Measurements from ENCODE around the gene PLEKHH2. TPM values are rescaled to one million over a fixed set of nuclear protein-coding genes. Genes with fewer than 3 reads are reported as not detected.
A peak's percentile ranks its signal among the peaks of the same experiment; 100 is the strongest.

Gene PLEKHH2
- total and polyA plus RNA-seq, 2 of the 13 experiments (the other 11 are each of a cell fraction or from before 2014, with no cell fraction given) = 1.1 to 3.0 TPM

DNA sequence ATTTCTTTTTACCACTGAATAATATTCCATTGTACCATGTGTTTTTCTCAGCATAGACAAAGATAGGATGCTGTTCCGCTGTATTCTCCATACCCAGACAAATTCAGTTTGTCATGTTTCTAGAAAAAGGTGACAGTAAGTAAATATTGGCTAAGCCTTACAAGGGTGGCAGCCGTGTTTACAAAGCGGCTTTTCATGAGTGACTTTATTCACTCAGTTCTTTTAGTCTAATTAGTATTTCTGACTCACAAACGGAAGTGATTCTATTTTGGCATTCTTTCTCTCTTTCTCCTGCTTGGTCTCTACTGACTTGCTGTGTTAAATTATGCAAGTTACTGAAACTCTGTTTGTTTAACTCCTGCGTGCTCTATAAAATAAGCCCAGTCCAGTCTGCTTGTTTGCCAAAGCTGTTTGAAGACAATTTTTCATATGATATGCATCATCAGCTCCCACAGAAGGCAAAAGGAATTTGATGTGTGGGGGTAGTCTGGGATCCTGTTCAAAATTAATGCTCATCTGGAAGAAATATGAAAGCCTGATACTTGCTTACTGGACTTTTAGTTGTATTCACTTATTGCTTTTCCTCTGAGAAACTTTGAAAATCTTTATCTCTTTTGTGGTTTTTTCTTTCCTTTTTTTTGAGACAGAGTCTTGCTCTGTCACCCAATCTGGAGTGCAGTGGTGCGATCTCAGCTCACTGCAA, 2.3 kb upstream of the PLEKHH2 start:
- in situ Hi-C loops (cut with HindIII; ENCODE audit: extremely low pct_ligation_motif_present, low pct_unique_long_range_greater_than_20kb) (no loop called here), intact Hi-C loops (cut with micrococcal nuclease; ENCODE audit: unreplicated experiment) (loop anchor here (1.0 to 10.0 kb wide), 3 partner anchors 22 to 140 kb away; partner anchors contain the start of genes C1GALT1C1L and DYNC2LI1)
- H3K9ac ChIP-seq (ENCODE audit: insufficient read depth, low read depth, low read length) = no peak overlapping the region
- peaks cover 0 to 33% of the 10 kb centered on the region in 2 experiments; a peak in 3 of 5 replicates for H3K27me3 ChIP-seq (ENCODE audit: control insufficient read depth in 1 of 2, insufficient read depth in 2 of 2, low read length in 2 of 2)
- WGBS (ENCODE audit: low lambda C conversion rate) = 1% methylated on average over 6 of the region's 6 CpGs
- H3K4me2 ChIP-seq (ENCODE audit: low read depth, low read length) = peak overlapping the region; percentile 55
- peaks cover 76% of the 10 kb centered on the region for H3K4me1 ChIP-seq (ENCODE audit: insufficient read depth, low read length)
- FAIRE-seq (no peak), ATAC-seq (peak; percentile 27), DNase-seq (ENCODE audit: low spot score) (peak; percentile 94)
- no peaks in the 10 kb centered on the region for H4K20me1 ChIP-seq (ENCODE audit: insufficient read depth, low read length)
- H3K4me3 ChIP-seq (replicated peaks in 1 of 3; ENCODE audit: insufficient read depth in 1 of 3, low read depth in 2 of 3, low read length in 3 of 3) = peak overlapping the region in 2 of 3 experiments; percentile 14 to 27; a peak in 2 of 6 replicates
- no peaks in the 10 kb centered on the region for H3K36me3 ChIP-seq (replicated peaks in 1 of 2; ENCODE audit: control insufficient read depth in 1 of 2, insufficient read depth in 2 of 2, low read length in 2 of 2)
- no peak overlapping the region for H3K27ac ChIP-seq (ENCODE audit: extremely low read length, insufficient read depth, low read length)
- H3K79me2 ChIP-seq (ENCODE audit: insufficient read depth, low read length) = no peaks in the 10 kb centered on the region
- ChIA-PET POLR2A (interaction anchor here (0.9 to 3.1 kb wide), 2 partner anchors 41 to 140 kb away, joined by 3 to 8 read pairs; partner anchors contain the start of genes C1GALT1C1L and DYNC2LI1), CTCF (ENCODE audit: low intra/inter-chr PET ratio, low total read pairs) (no interaction called here)
- H3K9me3 ChIP-seq (ENCODE audit: low read length) = no peaks in the 10 kb centered on the region
- no peak overlapping the region for H2AFZ ChIP-seq (ENCODE audit: low read length)
- no TSS peak for BruUV-seq (replicated peaks)
- TF ChIP-seq ZNF337 (CRISPR knock-in tag; IDR thresholded peaks at IDR 0.05; ENCODE audit: borderline replicate concordance, low read depth) (no peak), NCOA2 (CRISPR knock-in tag; IDR thresholded peaks at IDR 0.05) (peak; percentile 83), ZFP36L1 (CRISPR knock-in tag; IDR thresholded peaks at IDR 0.05) (no peak; the same call in 1 of the 2 replicates), SRSF9 (IDR thresholded peaks at IDR 0.05; ENCODE audit: borderline replicate concordance, insufficient read depth, low read depth, low read length, poor library complexity, severe bottlenecking) (no peak), ZNF230 (CRISPR knock-in tag; IDR thresholded peaks at IDR 0.05) (no peak), CAMTA2 (CRISPR knock-in tag; IDR thresholded peaks at IDR 0.05; ENCODE audit: borderline replicate concordance) (no peak), RBM39 (IDR thresholded peaks at IDR 0.05; ENCODE audit: low read depth, low read length, poor library complexity, severe bottlenecking) (no peak), RFX5 (IDR thresholded peaks at IDR 0.05; ENCODE audit: low read depth, low read length) (no peak), SOX13 (IDR thresholded peaks at IDR 0.05) (peak; percentile 70), SOX13 (CRISPR knock-in tag; conservative IDR thresholded peaks at IDR 0.05 in 1 of 2, IDR thresholded peaks at IDR 0.05 in 1 of 2) (peak in 1 of 2 experiments; percentile 93; a peak in 2 of 4 replicates), FOXA1 (IDR thresholded peaks at IDR 0.05) (peak; percentile 98), FOXA1 (CRISPR knock-in tag; IDR thresholded peaks at IDR 0.05) (peak; percentile 97), REL (CRISPR knock-in tag; conservative IDR thresholded peaks at IDR 0.05) (no peak), ZNF260 (CRISPR knock-in tag; IDR thresholded peaks at IDR 0.05; ENCODE audit: borderline replicate concordance, low read depth) (no peak), STAT5B (CRISPR knock-in tag; IDR thresholded peaks at IDR 0.05) (no peak), ZNF850 (CRISPR knock-in tag; conservative IDR thresholded peaks at IDR 0.05) (no peak)
- TF ChIP-seq, protein P1, sequence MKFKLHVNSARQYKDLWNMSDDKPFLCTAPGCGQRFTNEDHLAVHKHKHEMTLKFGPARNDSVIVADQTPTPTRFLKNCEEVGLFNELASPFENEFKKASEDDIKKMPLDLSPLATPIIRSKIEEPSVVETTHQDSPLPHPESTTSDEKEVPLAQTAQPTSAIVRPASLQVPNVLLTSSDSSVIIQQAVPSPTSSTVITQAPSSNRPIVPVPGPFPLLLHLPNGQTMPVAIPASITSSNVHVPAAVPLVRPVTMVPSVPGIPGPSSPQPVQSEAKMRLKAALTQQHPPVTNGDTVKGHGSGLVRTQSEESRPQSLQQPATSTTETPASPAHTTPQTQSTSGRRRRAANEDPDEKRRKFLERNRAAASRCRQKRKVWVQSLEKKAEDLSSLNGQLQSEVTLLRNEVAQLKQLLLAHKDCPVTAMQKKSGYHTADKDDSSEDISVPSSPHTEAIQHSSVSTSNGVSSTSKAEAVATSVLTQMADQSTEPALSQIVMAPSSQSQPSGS (CRISPR knock-in tag; IDR thresholded peaks at IDR 0.05) = no peak
- TF ChIP-seq, protein P2, sequence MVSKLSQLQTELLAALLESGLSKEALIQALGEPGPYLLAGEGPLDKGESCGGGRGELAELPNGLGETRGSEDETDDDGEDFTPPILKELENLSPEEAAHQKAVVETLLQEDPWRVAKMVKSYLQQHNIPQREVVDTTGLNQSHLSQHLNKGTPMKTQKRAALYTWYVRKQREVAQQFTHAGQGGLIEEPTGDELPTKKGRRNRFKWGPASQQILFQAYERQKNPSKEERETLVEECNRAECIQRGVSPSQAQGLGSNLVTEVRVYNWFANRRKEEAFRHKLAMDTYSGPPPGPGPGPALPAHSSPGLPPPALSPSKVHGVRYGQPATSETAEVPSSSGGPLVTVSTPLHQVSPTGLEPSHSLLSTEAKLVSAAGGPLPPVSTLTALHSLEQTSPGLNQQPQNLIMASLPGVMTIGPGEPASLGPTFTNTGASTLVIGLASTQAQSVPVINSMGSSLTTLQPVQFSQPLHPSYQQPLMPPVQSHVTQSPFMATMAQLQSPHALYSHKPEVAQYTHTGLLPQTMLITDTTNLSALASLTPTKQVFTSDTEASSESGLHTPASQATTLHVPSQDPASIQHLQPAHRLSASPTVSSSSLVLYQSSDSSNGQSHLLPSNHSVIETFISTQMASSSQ (IDR thresholded peaks at IDR 0.05; ENCODE audit: low read depth) = peak; percentile 67
- TF ChIP-seq, protein P2 (CRISPR knock-in tag; IDR thresholded peaks at IDR 0.05; ENCODE audit: borderline replicate concordance) = no peak; the same call in 1 of the 2 replicates
